Right lobe of liver (tissue), 6 donors: ENCODE data around the gene NAA35. TPM values are rescaled to one million over a fixed set of nuclear protein-coding genes. Genes with fewer than 3 reads are reported as not detected.

Experiments
- ATAC-seq, 4 donors: fragments of 200-7000 bp; cut with Tn5 transposase; one replicate each; pipeline ENCODE4 v1.9.1; 2020; ENCODE audit warnings: mild to moderate bottlenecking in 4 of 4, moderate library complexity in 4 of 4
- DNase-seq, 3 donors: peaks; one replicate each; pipeline ENCODE4 v3.0.0-alpha.2; 2020
- H3K27ac ChIP-seq, 3 donors: fragments of 200-600 bp; one replicate each; pipeline ENCODE4 v1.8.0; 2022
- H3K27me3 ChIP-seq, 2 donors: fragments of 200-600 bp; one replicate each; pipeline ENCODE4 v1.8.0; 2022
- H3K36me3 ChIP-seq, 4 donors: fragments of 200-600 bp; sonication (generic) in 1 of 4; one replicate each; pipeline versions ENCODE4 v1.5.1 to v1.8.0; 2017 to 2022; ENCODE audit warnings: control low read depth in 1 of 4
- H3K4me1 ChIP-seq, 4 donors: fragments of 200-600 bp; sonication (generic) in 1 of 4; one replicate each; pipeline versions ENCODE4 v1.5.1 to v1.8.0; 2017 to 2022; ENCODE audit warnings: control low read depth in 1 of 4
- H3K4me3 ChIP-seq, 3 donors: fragments of 200-600 bp; one replicate each; pipeline ENCODE4 v1.8.0; 2022
- H3K9me3 ChIP-seq, 4 donors: fragments of 200-600 bp; sonication (generic) in 1 of 4; one replicate each; pipeline versions ENCODE4 v1.5.1 to v1.8.0; 2017 to 2022; ENCODE audit warnings: control low read depth in 1 of 4
- CTCF ChIP-seq, 4 donors: fragments of 200-600 bp in 3 of 4; fragments of 450-650 bp in 1 of 4; IDR thresholded peaks; one replicate each; pipeline versions ENCODE4 v1.5.1 to v1.8.0; 2016 to 2022; ENCODE audit warnings: antibody characterized with exemption in 4 of 4, mild to moderate bottlenecking in 2 of 4
- POLR2A ChIP-seq: fragments of 450-650 bp; IDR thresholded peaks from one replicate; pipeline ENCODE4 v1.6.1; 2017; ENCODE audit warnings: antibody characterized with exemption, mild to moderate bottlenecking
- WGBS: methylation state at CpG from one replicate; pipeline ENCODE4 v1.1.6; 2018; ENCODE audit warnings: low coverage, low lambda C conversion rate; ENCODE audit not compliant: insufficient coverage; ENCODE audit errors: missing lambda C conversion rate; 5-methylcytosine and 5-hydroxymethylcytosine counted together
- intact Hi-C, 2 donors: fragments of 100-400 bp; cut with DNase I; formaldehyde crosslinking; loops; one replicate each; pipeline versions ENCODE4 v1.11.2 to v1.14.1; 2022
- total RNA-seq, 6 experiments: library from RNA; depleted of rRNA in 2 of 6; stranded (reverse); fragments of >200 nt in 2 of 6; fragmentation: NEBNext Ultra II Directional in 3 of 6; extraction: Animal tissue kit (Norgen Biotek cat#: 25700) in 3 of 6; gene quantifications; one replicate each; pipeline versions ENCODE4 v1.1.0 to v1.2.4, GENCODE V29; 2016 to 2023
- donor health status: DM: no; HTN: yes; CAD: no.
- donor health status: DM: no; HTN: no; CAD: no.
- donor health status: DM: no; HTN: no; CAD: no.
- donor health status: DM: no; HTN: yes; CAD: no.
- donor health status: DM: no; HTN: yes; CAD: no.

NAA35 gene
- total RNA-seq, 6 experiments from 2014 or later, result 7.6 to 10.3 (median 8.7) TPM

- intact Hi-C loops, result no loop called here
- Histone ChIP-seq H3K27me3 (no peaks in the 10 kb centered on the region), H3K4me3 (peak overlapping the region; percentile 95 to 97 (median 95)), H3K27ac (peak overlapping the region in 2 of 3 donors; percentile 80 to 88), H3K36me3 (peaks cover 0 to 16% (median 3%) of the 10 kb centered on the region in 4 donors), H3K9me3 (no peaks in the 10 kb centered on the region), H3K4me1 (peaks cover 0 to 9% (median 0%) of the 10 kb centered on the region in 4 donors)
- no peak for TF ChIP-seq CTCF (IDR thresholded peaks at IDR 0.05)
- TF ChIP-seq POLR2A, result no peak
- ATAC-seq (no peak), DNase-seq (no peak)
- WGBS, result 28% methylated on average over 7 of the region's 8 CpGs
Measured at GRCh38 chr9:85941966-85942912, 1.3 kb downstream of the NAA35 start.

- no peak overlapping the region for H3K4me3 ChIP-seq
- peaks cover 0 to 20% (median 3%) of the 10 kb centered on the region in 4 donors for H3K36me3 ChIP-seq
- 48% methylated on average over 3 of the region's 3 CpGs for WGBS
Measured at GRCh38 chr9:85942913-85943709, 2.2 kb downstream of the NAA35 start.

DNA sequence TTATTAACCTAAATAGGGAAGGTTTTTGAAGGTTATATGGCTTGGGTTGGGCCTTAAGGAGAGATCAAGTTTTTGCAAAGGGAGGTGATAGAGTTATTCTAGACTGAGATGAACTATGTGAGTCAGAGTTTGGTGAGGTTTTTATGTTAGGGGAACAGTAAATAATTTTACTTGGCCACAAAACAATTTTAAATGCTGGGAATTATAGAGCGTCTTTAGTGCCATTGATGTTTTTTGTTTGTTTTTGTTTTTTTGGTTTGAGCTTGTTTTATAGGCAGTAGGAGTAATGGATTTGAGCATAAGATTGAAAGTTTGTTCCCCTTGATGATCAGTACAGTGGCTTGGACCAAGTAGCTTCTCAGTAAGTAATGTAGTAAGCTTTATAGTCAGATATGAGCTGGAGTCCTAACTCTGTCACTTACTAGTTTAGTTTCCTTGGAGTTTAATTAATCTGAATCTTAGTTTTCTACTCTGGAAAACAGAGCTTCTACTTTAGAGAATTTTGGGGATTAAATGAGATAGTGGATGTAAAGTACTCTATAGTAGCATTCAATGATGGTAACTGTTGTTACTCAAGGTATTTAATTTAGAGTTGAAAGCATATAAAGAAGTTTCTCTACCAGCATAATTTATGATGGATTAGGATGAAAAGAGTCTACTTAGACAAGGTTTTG lies 2.9 kb downstream of the NAA35 start:
- WGBS, result 94% methylated on average over 1 of the region's 1 CpG
- Histone ChIP-seq H3K4me3 (no peak overlapping the region), H3K4me1 (peaks cover 0 to 9% (median 0%) of the 10 kb centered on the region in 4 donors), H3K27ac (no peak overlapping the region), H3K27me3 (no peaks in the 10 kb centered on the region), H3K9me3 (no peaks in the 10 kb centered on the region), H3K36me3 (peaks cover 0 to 20% (median 3%) of the 10 kb centered on the region in 4 donors)
- DNase-seq, result no peak
- ATAC-seq, result no peak
- intact Hi-C loops, result no loop called here
- TF ChIP-seq CTCF (IDR thresholded peaks at IDR 0.05), result no peak
- no peak for TF ChIP-seq POLR2A

More at GRCh38 chr9:85942913-85943709, 2.2 kb downstream of the NAA35 start:
- H3K27me3 ChIP-seq, result no peaks in the 10 kb centered on the region
- ATAC-seq, result no peak
- no peak overlapping the region for H3K27ac ChIP-seq
- TF ChIP-seq POLR2A (no peak), CTCF (IDR thresholded peaks at IDR 0.05) (no peak)
- peaks cover 0 to 9% (median 0%) of the 10 kb centered on the region in 4 donors for H3K4me1 ChIP-seq
- intact Hi-C loops, result no loop called here
- no peak for DNase-seq
- no peaks in the 10 kb centered on the region for H3K9me3 ChIP-seq

- TF ChIP-seq POLR2A (no peak), CTCF (IDR thresholded peaks at IDR 0.05) (no peak)
- peaks cover 0 to 20% (median 3%) of the 10 kb centered on the region in 4 donors for H3K36me3 ChIP-seq
- intact Hi-C loops, result no loop called here
- no peaks in the 10 kb centered on the region for H3K27me3 ChIP-seq
- H3K27ac ChIP-seq, result no peak overlapping the region
- no peak overlapping the region for H3K4me3 ChIP-seq
- WGBS, result 91% methylated on average over 2 of the region's 2 CpGs
- ATAC-seq, result no peak
- H3K4me1 ChIP-seq, result peaks cover 0 to 9% (median 0%) of the 10 kb centered on the region in 4 donors
- no peaks in the 10 kb centered on the region for H3K9me3 ChIP-seq
- DNase-seq, result no peak
Measured at GRCh38 chr9:85944672-85945071, 3.7 kb downstream of the NAA35 start.
